KMS-11 (cell line): ENCODE data around the gene TINAGL1.

Experiments used
- H2AFZ ChIP-seq: fragments of 200-600 bp; sonication (generic); 2 replicates; pipeline ENCODE4 v1.6.1; 2016; ENCODE audit warnings: antibody characterized with exemption, mixed run types, low read depth
- H3K27ac ChIP-seq: fragments of 200-600 bp; sonication (generic); 2 replicates; pipeline ENCODE4 v1.6.1; 2016; ENCODE audit warnings: mild to moderate bottlenecking, mixed run types
- H3K27me3 ChIP-seq: fragments of 200-600 bp; sonication (generic); 2 replicates; pipeline ENCODE4 v1.6.1; 2017; ENCODE audit warnings: mild to moderate bottlenecking, low read depth, mixed run types, moderate library complexity; ENCODE audit not compliant: insufficient read depth
- H3K36me3 ChIP-seq: fragments of 200-600 bp; sonication (generic); 2 replicates; pipeline ENCODE4 v1.6.1; 2017; ENCODE audit warnings: mild to moderate bottlenecking, mixed run types; ENCODE audit not compliant: insufficient read depth
- H3K4me1 ChIP-seq: fragments of 200-600 bp; sonication (generic); 2 replicates; pipeline ENCODE4 v1.6.1; 2016; ENCODE audit warnings: mild to moderate bottlenecking, low read depth, mixed run types; ENCODE audit not compliant: poor library complexity, severe bottlenecking
- H3K4me2 ChIP-seq: fragments of 200-600 bp; sonication (generic); 2 replicates; pipeline ENCODE4 v1.7.0; 2016; ENCODE audit warnings: mild to moderate bottlenecking, mixed run types
- H3K4me3 ChIP-seq: fragments of 200-600 bp; sonication (generic); IDR thresholded peaks from 2 replicates; pipeline ENCODE4 v1.6.1; 2017; ENCODE audit warnings: low read depth, low read length, mixed read lengths; ENCODE audit not compliant: insufficient read depth
- H3K79me2 ChIP-seq: fragments of 200-600 bp; sonication (generic); 2 replicates; pipeline ENCODE4 v1.6.1; 2016; ENCODE audit warnings: low read depth, mixed run types; ENCODE audit not compliant: insufficient read depth
- H3K9ac ChIP-seq: fragments of 200-600 bp; sonication (generic); 2 replicates; pipeline ENCODE4 v1.6.1; 2016; ENCODE audit warnings: mild to moderate bottlenecking, mixed run types
- H4K20me1 ChIP-seq: fragments of 200-600 bp; sonication (generic); 2 replicates; pipeline ENCODE4 v1.6.1; 2016; ENCODE audit warnings: mild to moderate bottlenecking, mixed run types; ENCODE audit not compliant: insufficient read depth
- CTCF ChIP-seq: fragments of 200-600 bp; sonication (generic); conservative IDR thresholded peaks from 2 replicates; pipeline ENCODE4 v1.6.1; 2017; ENCODE audit warnings: low read depth, mild to moderate bottlenecking, antibody characterized with exemption, low read length, moderate library complexity, mixed read lengths

TINAGL1 gene

GRCh38 chr1:31621847-31622730 is 45.8 kb downstream of the TINAGL1 start:
- H3K4me2 ChIP-seq = no peak overlapping the region
- H3K27ac ChIP-seq = no peak overlapping the region
- H3K27me3 ChIP-seq = peaks cover 7% of the 10 kb centered on the region; the same call in 1 of the 2 replicates
- no peaks in the 10 kb centered on the region for H4K20me1 ChIP-seq
- TF ChIP-seq CTCF = no peak
- no peaks in the 10 kb centered on the region for H3K79me2 ChIP-seq
- H2AFZ ChIP-seq = no peak overlapping the region
- H3K36me3 ChIP-seq = no peaks in the 10 kb centered on the region
- no peak overlapping the region for H3K9ac ChIP-seq
- no peaks in the 10 kb centered on the region for H3K4me1 ChIP-seq
- no peak overlapping the region for H3K4me3 ChIP-seq

DNA sequence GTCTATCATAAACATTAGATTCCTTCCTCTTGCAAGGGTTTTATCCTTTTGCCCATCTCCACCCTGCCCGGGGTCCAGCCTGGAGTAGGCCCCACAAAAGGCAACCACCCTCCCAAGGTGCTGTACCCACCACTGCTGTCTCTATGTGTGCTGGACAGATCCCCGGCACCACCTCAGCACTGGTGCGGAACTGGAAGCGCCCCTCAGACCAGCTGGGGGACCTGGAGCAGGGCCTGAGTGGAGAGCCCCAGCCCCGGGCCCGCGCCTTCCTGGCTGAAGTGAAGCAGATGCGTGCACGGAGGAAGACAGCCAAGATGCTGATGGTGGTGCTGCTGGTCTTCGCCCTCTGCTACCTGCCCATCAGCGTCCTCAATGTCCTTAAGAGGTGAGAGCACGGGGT is 47.0 kb downstream of the TINAGL1 start:
- H4K20me1 ChIP-seq = no peaks in the 10 kb centered on the region
- H3K4me2 ChIP-seq = no peak overlapping the region
- H3K4me3 ChIP-seq = no peak overlapping the region
- TF ChIP-seq CTCF = no peak
- no peak overlapping the region for H2AFZ ChIP-seq
- no peaks in the 10 kb centered on the region for H3K4me1 ChIP-seq
- peaks cover 6% of the 10 kb centered on the region; the same call in 1 of the 2 replicates for H3K27me3 ChIP-seq
- H3K9ac ChIP-seq = no peak overlapping the region
- H3K79me2 ChIP-seq = no peaks in the 10 kb centered on the region
- H3K27ac ChIP-seq = no peak overlapping the region
- no peaks in the 10 kb centered on the region for H3K36me3 ChIP-seq

GRCh38 chr1:31624309-31624708 is 48.0 kb downstream of the TINAGL1 start:
- no peak overlapping the region for H3K9ac ChIP-seq

DNA sequence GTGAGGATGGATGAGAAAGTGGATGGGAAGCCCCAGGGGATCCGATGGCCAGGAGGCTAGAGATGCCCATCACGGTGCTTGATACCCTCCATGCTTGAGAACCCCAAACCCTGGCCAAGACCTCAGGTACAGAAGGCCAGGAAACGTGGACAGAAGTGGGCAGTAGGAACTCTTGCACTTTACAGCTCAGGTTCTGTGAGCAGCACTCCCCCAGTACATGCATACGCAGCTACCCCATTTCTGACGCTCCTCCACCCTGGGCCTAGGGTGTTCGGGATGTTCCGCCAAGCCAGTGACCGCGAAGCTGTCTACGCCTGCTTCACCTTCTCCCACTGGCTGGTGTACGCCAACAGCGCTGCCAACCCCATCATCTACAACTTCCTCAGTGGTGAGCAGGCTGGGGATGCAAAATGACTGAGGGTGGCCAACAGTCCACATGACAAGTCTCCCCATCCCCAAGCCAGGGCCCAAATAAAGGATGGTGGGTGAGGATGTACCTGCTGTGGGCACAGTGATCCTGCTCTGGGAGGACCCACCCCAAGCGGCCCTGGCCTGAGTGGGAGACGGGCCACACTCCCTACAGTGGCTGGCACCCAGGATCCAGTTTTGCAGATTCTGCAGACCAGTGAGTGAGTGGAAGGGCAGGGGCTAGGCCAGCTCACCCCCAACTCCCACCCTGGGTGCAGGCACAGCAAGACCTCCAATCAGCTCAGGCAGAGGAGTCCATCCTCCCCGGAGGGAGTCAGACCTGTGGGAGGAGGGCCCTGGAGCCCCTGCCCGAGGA is 48.6 kb downstream of the TINAGL1 start:
- H3K36me3 ChIP-seq = no peaks in the 10 kb centered on the region
- H3K9ac ChIP-seq = no peak overlapping the region
- no peak overlapping the region for H3K27ac ChIP-seq
- no peaks in the 10 kb centered on the region for H3K4me1 ChIP-seq
- H3K4me3 ChIP-seq = no peak overlapping the region
- no peak overlapping the region for H3K4me2 ChIP-seq
- no peaks in the 10 kb centered on the region for H4K20me1 ChIP-seq
- no peak for TF ChIP-seq CTCF
- H3K79me2 ChIP-seq = no peaks in the 10 kb centered on the region
- H3K27me3 ChIP-seq = no peaks in the 10 kb centered on the region
- no peak overlapping the region for H2AFZ ChIP-seq

More at GRCh38 chr1:31624309-31624708, 48.0 kb downstream of the TINAGL1 start:
- Histone ChIP-seq H3K36me3 (no peaks in the 10 kb centered on the region), H3K79me2 (no peaks in the 10 kb centered on the region), H3K4me1 (no peaks in the 10 kb centered on the region), H3K27ac (no peak overlapping the region), H2AFZ (no peak overlapping the region), H3K4me2 (no peak overlapping the region), H3K4me3 (no peak overlapping the region), H4K20me1 (no peaks in the 10 kb centered on the region), H3K27me3 (no peaks in the 10 kb centered on the region)
- no peak for TF ChIP-seq CTCF
